ENCODE measurements around the gene KIF3C. TPM values are rescaled to one million over a fixed set of nuclear protein-coding genes. Genes with fewer than 3 reads are reported as not detected.

KIF3C gene
- total and polyA plus RNA-seq, 2 of the 8 experiments (the other 6 are each of a cell fraction or from before 2014, with no cell fraction given): 13.4 to 58.1 TPM

DNA sequence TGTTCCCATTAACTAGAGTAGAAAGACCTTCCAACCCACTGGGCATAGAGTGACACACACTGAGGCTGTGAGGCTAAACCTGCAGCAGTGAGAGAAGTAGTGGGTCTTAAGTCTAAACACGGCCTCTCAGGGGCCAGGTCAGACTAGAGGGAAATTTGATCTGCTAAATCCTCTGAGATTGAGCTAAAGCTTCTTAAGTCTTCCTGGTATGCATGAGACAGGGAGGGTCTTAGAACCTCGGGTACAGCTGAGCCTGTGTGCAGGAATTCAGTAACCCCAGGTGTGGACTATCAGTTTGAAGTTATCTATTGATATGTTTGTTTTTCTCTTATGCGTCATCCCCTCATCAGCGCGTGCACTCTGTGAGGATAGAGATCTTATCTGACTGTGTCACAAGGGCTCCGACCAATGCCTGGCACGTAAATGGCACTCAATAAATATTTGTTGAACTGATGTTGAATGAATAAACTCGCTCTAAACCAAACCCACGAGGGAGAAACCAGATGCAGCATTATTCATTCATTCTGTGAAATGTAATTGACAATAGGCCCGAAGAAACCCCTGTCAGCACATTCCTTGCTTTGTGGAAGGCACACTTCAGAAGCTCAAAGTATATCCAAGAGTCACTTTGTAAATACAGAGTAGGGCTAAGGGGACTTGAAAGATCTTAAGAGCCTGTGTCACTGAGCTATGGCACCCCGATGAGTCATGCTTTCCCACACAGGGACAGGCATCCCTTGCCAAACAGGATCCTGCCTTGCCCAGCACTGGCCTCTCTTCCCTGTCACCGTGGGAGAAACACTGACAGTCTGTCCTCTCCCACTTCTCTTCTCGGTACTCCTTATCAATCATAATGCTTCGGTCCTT lies 29.9 kb upstream of the KIF3C start:
- H4K8ac ChIP-seq (ENCODE audit: extremely low read depth, insufficient read depth, low read length): no peak overlapping the region
- POLR2A ChIA-PET (ENCODE audit: partially characterized antibody): interaction anchor here (1.0 to 3.7 kb wide), 4 partner anchors 20 to 194 kb away, joined by 3 to 16 read pairs (median 3); partner anchors contain the start of gene RAB10
- peak overlapping the region in 1 of 2 experiments; percentile 10; a peak in 2 of 4 replicates for H3K4me2 ChIP-seq (ENCODE audit: insufficient read depth in 1 of 2, low read depth in 2 of 2, low read length in 2 of 2)
- no peak overlapping the region for H2BK15ac ChIP-seq (ENCODE audit: low read length)
- H3K27me3 ChIP-seq (replicated peaks in 1 of 4; ENCODE audit: control insufficient read depth in 3 of 4, extremely low read depth in 1 of 4, insufficient read depth in 3 of 4, low read length in 3 of 4): no peaks in the 10 kb centered on the region
- H3K23me2 ChIP-seq (ENCODE audit: low read depth, low read length): no peaks in the 10 kb centered on the region; the same call in 1 of the 2 replicates
- peak overlapping the region; percentile 62; the same call in 1 of the 2 replicates for H2BK12ac ChIP-seq (ENCODE audit: low read depth, low read length)
- H3K14ac ChIP-seq (ENCODE audit: insufficient read length): no peak overlapping the region
- peak overlapping the region; percentile 71 for H3K18ac ChIP-seq (ENCODE audit: extremely low read depth, low read length)
- H4K20me1 ChIP-seq (replicated peaks in 1 of 2; ENCODE audit: control insufficient read depth in 1 of 2, insufficient read depth in 2 of 2, low read length in 2 of 2): no peaks in the 10 kb centered on the region
- H3K27ac ChIP-seq (ENCODE audit: low read depth, low read length): no peak overlapping the region; the same call in 1 of the 2 replicates
- H3K9me3 ChIP-seq (ENCODE audit: insufficient read depth in 2 of 2, low read depth in 1 of 2, low read length in 1 of 2): no peaks in the 10 kb centered on the region
- no peak overlapping the region for H3K4me3 ChIP-seq (ENCODE audit: extremely low read depth in 1 of 4, insufficient read depth in 2 of 4, low read depth in 3 of 4, low read length in 4 of 4)
- no peak overlapping the region for H2BK120ac ChIP-seq (replicated peaks; ENCODE audit: low read depth, low read length)
- WGBS, 2 experiments (ENCODE audit: extremely low coverage in 1 of 2, insufficient coverage in 1 of 2, insufficient read length in 1 of 2, insufficient replicate concordance in 2 of 2, low coverage in 1 of 2, low lambda C conversion rate in 2 of 2, missing lambda C conversion rate in 1 of 2): 75% methylated on average over 14 of the region's 14 CpGs; no CpG with 5 or more reads in 1 of the 2 experiments
- H3K4me1 ChIP-seq (replicated peaks in 1 of 4; ENCODE audit: control insufficient read depth in 3 of 4, insufficient read depth in 4 of 4, low read length in 3 of 4): peaks cover 3 to 8% (median 4%) of the 10 kb centered on the region in 4 experiments; a peak in 4 of 7 replicates
- H2BK20ac ChIP-seq (ENCODE audit: low read length): no peak overlapping the region
- no peak overlapping the region for H3K56ac ChIP-seq (replicated peaks; ENCODE audit: insufficient read length, low read depth, low read length)
- H2BK5ac ChIP-seq (ENCODE audit: low read depth, low read length): 0 out of 2 replicates have a peak overlapping the region, but pooled peaks have one; percentile 32
- no peak overlapping the region; a peak in 1 of 7 replicates for H3K9ac ChIP-seq (replicated peaks in 1 of 4; ENCODE audit: extremely low read depth in 1 of 4, low read depth in 3 of 4, low read length in 3 of 4)
- H3K4ac ChIP-seq (replicated peaks; ENCODE audit: insufficient read length, low read depth, low read length): no peak overlapping the region
- H3K79me1 ChIP-seq (ENCODE audit: low read depth, low read length): no peaks in the 10 kb centered on the region
- no peaks in the 10 kb centered on the region for H3K36me3 ChIP-seq (ENCODE audit: control insufficient read depth in 2 of 4, insufficient read depth in 4 of 4, low read length in 3 of 4)
- H2AFZ ChIP-seq (ENCODE audit: low read length): peak overlapping the region; percentile 91
- DNase-seq (ENCODE audit: low read depth in 1 of 2, low spot score in 2 of 2) (no peak), FAIRE-seq (no peak)
- no peaks in the 10 kb centered on the region for H3K79me2 ChIP-seq (ENCODE audit: control insufficient read depth in 1 of 2, insufficient read depth in 2 of 2, low read length in 2 of 2)
- H4K5ac ChIP-seq (ENCODE audit: insufficient read length, low read depth, low read length): no peak overlapping the region
- H4K91ac ChIP-seq (replicated peaks; ENCODE audit: insufficient read length, low read length): no peak overlapping the region
- no peak overlapping the region for H2AK5ac ChIP-seq (ENCODE audit: low read depth, low read length)
- peak; percentile 47; the same call in 1 of the 2 replicates for TF ChIP-seq BACH1 (IDR thresholded peaks at IDR 0.05; ENCODE audit: low read length)
- peak; percentile 49; the same call in 1 of the 2 replicates for TF ChIP-seq MAFK (IDR thresholded peaks at IDR 0.05; ENCODE audit: low read depth, low read length)
- TF ChIP-seq CREB1 (IDR thresholded peaks at IDR 0.05): no peak
- no peak for TF ChIP-seq BCL11A (IDR thresholded peaks at IDR 0.05; ENCODE audit: low read depth in 2 of 2, low read length in 2 of 2)
- 0 out of 2 replicates have a peak, but pooled peaks have one; percentile 31 for TF ChIP-seq JUND (IDR thresholded peaks at IDR 0.05; ENCODE audit: low read length)
- H3K23ac ChIP-seq (ENCODE audit: insufficient read length): no peak overlapping the region
- CTCF ChIA-PET (ENCODE audit: partially characterized antibody): interaction anchor here (0.7 to 1.4 kb wide), 5 partner anchors 8 to 159 kb away, joined by 3 to 8 read pairs (median 3); no protein-coding TSS in a partner anchor

Measured in H1 (cell line).